ENCODE measurements around the gene RNF220.

DNA sequence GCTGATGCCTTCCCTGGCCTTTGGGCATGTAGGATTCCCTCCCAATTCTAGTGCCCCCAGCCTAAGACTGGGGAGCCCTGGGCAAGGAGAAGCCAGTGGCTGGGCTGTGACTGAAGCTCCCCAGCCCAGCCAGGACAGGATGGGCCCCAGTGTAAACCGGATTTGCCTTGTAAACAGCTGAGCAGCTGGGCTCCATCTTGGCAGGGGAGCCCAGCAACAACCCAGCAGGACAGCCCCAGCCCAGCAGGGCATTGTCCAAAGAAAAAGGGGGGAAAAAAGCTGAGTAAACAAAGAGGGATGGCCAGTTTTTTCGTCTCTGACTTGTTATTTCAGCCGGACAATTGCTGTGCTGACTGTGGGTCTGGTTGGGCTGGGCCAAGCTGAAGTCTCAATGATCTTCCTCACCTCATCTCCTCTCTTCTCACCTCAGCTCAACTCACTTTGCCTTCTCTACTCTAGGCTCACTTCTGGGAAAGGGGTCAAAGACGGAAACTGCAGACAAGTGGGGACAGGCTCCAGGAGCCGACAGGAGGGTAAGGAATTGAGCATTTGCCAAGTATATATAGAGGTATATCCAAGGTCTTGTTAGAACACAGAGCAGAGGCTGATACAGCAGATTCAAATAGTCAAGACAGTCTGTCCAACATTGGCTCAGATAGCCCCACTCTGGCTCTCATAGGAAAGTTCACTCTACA is 171.5 kb downstream of the RNF220 start:
- TF ChIP-seq EZH2 (IDR thresholded peaks at IDR 0.05) (no peak), POLR2AphosphoS5 (IDR thresholded peaks at IDR 0.05; ENCODE audit: borderline replicate concordance, low read depth, low read length) (no peak)

All from SK-N-MC (cell line).